Measurements from ENCODE around the gene TSPEAR. TPM values are rescaled to one million over a fixed set of nuclear protein-coding genes. Genes with fewer than 3 reads are reported as not detected.
A peak's percentile ranks its signal among the peaks of the same experiment; 100 is the strongest.
"Not testable (repeated sequence)": the region's sequence is repeated elsewhere in the genome, so short reads cannot be mapped to it uniquely, and the experiment has no call there.

Gene TSPEAR
- total RNA-seq, 1 donor from 2014 or later: 0.34 TPM

GRCh38 chr21:44687671-44688070 lies 23.7 kb downstream of the TSPEAR start:
- DNase-seq (ENCODE audit: extremely low spot score, unreplicated experiment): no peak
- H3K4me3 Mint-ChIP-seq: no peak overlapping the region
- no peak for TF ChIP-seq CTCF (conservative IDR thresholded peaks at IDR 0.05)
- H3K27ac Mint-ChIP-seq: no peak overlapping the region
- H3K36me3 Mint-ChIP-seq: no peaks in the 10 kb centered on the region
- peaks cover 62% of the 10 kb centered on the region for H3K27me3 Mint-ChIP-seq
- H3K9me3 Mint-ChIP-seq: peaks cover 4% of the 10 kb centered on the region
- peaks cover 18% of the 10 kb centered on the region for H3K4me1 Mint-ChIP-seq (ENCODE audit: unreplicated experiment)

- no peak overlapping the region for H3K27ac Mint-ChIP-seq
- H3K36me3 Mint-ChIP-seq: no peaks in the 10 kb centered on the region
- TF ChIP-seq CTCF (conservative IDR thresholded peaks at IDR 0.05): no peak
- H3K4me1 Mint-ChIP-seq (ENCODE audit: unreplicated experiment): peaks cover 18% of the 10 kb centered on the region
- H3K27me3 Mint-ChIP-seq: peaks cover 67% of the 10 kb centered on the region
- peak overlapping the region; percentile 7 for H3K4me3 Mint-ChIP-seq
- no peaks in the 10 kb centered on the region for H3K9me3 Mint-ChIP-seq
- DNase-seq (ENCODE audit: extremely low spot score, unreplicated experiment): no peak
These were observed 24.4 kb downstream of the TSPEAR start for GRCh38 chr21:44686843-44687561.

GRCh38 chr21:44686000-44686781 lies 25.2 kb downstream of the TSPEAR start:
- peaks cover 65% of the 10 kb centered on the region for H3K27me3 Mint-ChIP-seq
- H3K36me3 Mint-ChIP-seq: no peaks in the 10 kb centered on the region
- no peak overlapping the region for H3K4me3 Mint-ChIP-seq
- no peak for TF ChIP-seq CTCF (conservative IDR thresholded peaks at IDR 0.05)
- H3K27ac Mint-ChIP-seq: no peak overlapping the region
- no peaks in the 10 kb centered on the region for H3K9me3 Mint-ChIP-seq
- DNase-seq (ENCODE audit: extremely low spot score, unreplicated experiment): no peak
- H3K4me1 Mint-ChIP-seq (ENCODE audit: unreplicated experiment): peaks cover 18% of the 10 kb centered on the region

- DNase-seq (ENCODE audit: extremely low spot score, unreplicated experiment); H3K9me3 Mint-ChIP-seq; H3K4me3 Mint-ChIP-seq; H3K27ac Mint-ChIP-seq; H3K36me3 Mint-ChIP-seq: not testable (repeated sequence)
- peaks cover 18% of the 10 kb centered on the region for H3K4me1 Mint-ChIP-seq (ENCODE audit: unreplicated experiment)
- peaks cover 62% of the 10 kb centered on the region for H3K27me3 Mint-ChIP-seq
These were observed 26.3 kb downstream of the TSPEAR start for GRCh38 chr21:44685050-44685449.

- no peak for DNase-seq (ENCODE audit: extremely low spot score, unreplicated experiment)
- Mint-ChIP-seq H3K27ac (no peak overlapping the region), H3K9me3 (no peaks in the 10 kb centered on the region), H3K4me1 (ENCODE audit: unreplicated experiment) (peaks cover 18% of the 10 kb centered on the region), H3K4me3 (no peak overlapping the region), H3K36me3 (no peaks in the 10 kb centered on the region), H3K27me3 (peaks cover 62% of the 10 kb centered on the region)
- no peak for TF ChIP-seq CTCF (conservative IDR thresholded peaks at IDR 0.05)
These were observed 26.9 kb downstream of the TSPEAR start for GRCh38 chr21:44684483-44684882.

GRCh38 chr21:44684077-44684476 lies 27.3 kb downstream of the TSPEAR start:
- Mint-ChIP-seq H3K9me3 (no peaks in the 10 kb centered on the region), H3K4me3 (no peak overlapping the region), H3K36me3 (no peaks in the 10 kb centered on the region), H3K27ac (no peak overlapping the region), H3K27me3 (peaks cover 62% of the 10 kb centered on the region), H3K4me1 (ENCODE audit: unreplicated experiment) (peaks cover 18% of the 10 kb centered on the region)
- DNase-seq (ENCODE audit: extremely low spot score, unreplicated experiment): no peak
- no peak for TF ChIP-seq CTCF (conservative IDR thresholded peaks at IDR 0.05)

All from type B pancreatic cell (in vitro differentiated cells).